GM19043 (cell line): ENCODE results near the gene ZNF626.
A peak's percentile ranks its signal among the peaks of the same experiment; 100 is the strongest.
"Not testable (repeated sequence)": the region's sequence is repeated elsewhere in the genome, so short reads cannot be mapped to it uniquely, and the experiment has no call there.

Experiments used
- ATAC-seq: cut with Tn5 transposase; IDR thresholded peaks from one replicate; pipeline ENCODE4 v1.9.1; 2021; ENCODE audit warnings: low read depth; ENCODE audit not compliant: unreplicated experiment

The ZNF626 gene

DNA sequence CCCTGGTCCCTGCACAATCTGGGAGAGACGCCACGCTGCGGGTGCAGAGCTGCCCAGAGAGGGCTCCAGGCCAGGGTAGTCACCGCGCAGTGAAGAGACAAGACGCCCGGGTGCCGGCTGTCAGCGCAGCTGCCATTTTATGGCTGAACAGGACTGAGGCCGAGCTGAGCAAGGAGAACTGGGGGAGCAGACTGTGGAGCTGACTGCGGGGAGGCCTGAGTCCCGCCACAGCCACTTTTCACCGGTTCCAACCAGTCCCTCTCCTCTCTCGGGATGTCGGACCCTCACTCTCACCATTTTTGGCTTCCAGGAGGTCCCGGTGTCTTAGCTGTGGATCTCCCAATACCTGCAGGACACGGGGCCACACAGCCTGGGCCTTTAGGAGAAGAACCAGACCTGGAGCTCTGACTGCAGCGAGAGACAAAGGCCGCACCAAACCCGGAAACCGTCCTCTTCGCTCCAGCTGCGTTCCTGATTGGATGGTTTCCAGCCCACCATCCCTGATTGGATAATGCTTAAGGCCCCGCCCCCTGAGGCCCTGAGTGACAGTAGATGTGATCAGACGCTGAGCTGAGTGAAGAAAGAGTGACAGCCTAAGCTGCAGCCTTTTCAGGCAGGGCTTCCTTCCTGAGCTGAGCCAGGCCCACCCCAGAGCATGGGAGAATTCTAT lies at the start of gene ZNF626:
Gene ZNF626 (minus strand): TSS at position 422 of the 670 bp plus-strand sequence. CDS start 125 bp downstream, at position 297.
- ATAC-seq, result peak; percentile 89

GRCh38 chr19:20669263-20669662 lies 7.9 kb upstream of the ZNF626 start:
- ATAC-seq, result no peak

GRCh38 chr19:20667281-20667680 lies 5.9 kb upstream of the ZNF626 start:
- no peak for ATAC-seq

GRCh38 chr19:20664901-20665781 lies 3.8 kb upstream of the ZNF626 start:
- no peak for ATAC-seq

DNA sequence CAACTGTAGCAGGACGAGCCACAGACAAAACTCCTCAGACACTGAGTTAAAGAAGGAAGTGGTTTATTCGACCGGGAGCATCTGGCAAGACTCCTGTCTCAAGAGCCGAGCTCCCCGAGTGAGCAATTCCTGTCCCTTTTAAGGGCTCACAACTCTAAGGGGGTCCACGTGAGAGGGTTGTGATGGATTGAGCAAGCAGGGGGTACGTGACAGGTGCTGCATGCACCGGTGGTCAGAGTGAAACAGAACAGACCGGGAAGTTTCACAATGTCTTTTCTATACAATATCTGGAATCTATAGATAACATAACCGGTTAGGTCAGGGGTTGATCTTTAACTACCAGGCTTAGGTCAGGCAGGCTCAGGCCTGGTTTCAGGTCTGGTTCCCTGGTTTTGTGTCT lies 3.1 kb upstream of the ZNF626 start:
- ATAC-seq, result not testable (repeated sequence)

- no peak for ATAC-seq
Observed at GRCh38 chr19:20662421-20663105, 1.2 kb upstream of the ZNF626 start.

DNA sequence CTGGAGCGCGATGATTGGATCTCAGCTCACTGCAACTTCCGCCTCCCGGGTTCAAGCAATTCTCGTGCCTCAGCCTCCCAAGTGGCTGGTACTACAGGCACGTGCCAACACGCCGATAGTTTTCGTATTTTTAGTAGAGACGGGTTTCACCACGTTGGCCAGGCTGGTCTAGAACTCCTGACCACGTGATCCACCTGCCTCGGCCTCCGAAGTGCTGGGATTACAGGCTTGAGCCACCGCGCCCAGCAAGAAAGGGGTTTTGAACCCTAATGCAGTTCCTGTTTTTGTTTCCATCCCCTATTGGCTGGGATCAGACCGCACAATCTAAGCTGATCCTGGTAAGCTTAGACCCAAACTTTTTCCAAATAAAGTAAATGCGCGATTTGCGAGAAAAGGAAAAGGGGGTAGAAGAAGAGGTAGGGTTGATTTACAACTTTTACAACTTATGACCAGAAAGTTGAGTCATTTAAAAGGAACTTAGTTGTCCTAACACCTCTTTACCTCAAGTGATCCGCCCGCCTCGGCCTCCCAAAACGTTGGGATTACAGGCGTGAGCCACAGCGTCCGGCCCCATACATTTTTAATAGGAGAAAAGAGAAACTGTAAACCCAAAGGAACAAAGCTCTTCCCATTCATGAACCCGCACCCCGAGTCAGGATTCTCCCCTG lies 764 bp downstream of the ZNF626 start:
- no peak for ATAC-seq

DNA sequence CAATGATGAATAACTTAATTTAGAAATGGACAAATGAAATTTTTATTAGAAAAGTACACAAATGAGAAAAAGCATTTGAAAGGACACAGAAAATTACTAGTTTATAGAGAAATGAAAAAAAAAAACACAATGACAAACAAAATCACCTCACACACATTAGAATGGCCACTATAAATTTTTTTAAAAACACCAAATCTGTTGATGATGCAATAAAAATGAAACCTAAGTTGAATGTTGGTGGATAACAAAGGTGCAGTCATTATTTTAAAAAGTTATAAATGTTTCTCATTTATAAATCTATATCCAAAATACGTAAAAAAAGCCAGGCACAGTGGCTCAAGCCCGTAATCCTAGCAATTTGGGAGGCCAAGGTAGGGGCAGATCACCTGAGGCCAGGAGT lies 20.8 kb downstream of the ZNF626 start:
- no peak for ATAC-seq

DNA sequence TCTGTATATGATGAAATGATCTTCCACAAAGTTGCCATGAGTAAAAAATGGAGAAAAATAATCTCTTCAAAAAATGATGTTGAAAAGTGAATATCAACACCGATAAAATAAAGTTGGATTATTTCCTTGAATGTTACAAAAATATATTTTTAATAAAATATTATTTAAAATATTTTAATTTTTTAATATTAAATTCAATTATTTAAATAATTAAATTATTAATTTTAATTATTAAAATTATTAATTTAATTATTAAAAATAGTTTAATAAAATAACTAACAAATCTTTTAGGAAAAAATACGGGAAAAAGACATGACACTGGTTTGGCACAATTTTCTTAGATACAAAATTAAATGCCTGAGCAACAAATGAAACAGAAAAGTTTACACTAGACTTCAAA lies 21.3 kb downstream of the ZNF626 start:
- ATAC-seq, result no peak

DNA sequence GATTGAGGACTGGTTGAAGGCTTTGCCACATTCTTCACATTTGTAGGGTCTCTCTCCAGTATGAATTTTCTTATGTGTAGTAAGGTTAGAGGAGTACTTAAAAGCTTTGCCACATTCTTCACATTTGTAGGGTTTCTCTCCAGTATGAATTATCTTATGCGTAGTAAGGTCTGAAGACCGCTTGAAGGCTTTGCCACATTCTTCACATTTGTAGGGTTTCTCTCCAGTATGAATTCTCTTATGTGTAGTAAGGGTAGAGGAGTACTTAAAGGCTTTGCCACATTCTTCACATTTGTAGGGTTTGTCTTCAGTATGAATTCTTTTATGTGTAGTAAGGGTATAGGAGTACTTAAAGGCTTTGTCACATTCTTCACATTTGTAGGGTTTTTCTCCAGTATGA lies 36.8 kb downstream of the ZNF626 start:
- ATAC-seq, result not testable (repeated sequence)

- no peak for ATAC-seq
Observed at GRCh38 chr19:20616071-20616470, 45.3 kb downstream of the ZNF626 start.

DNA sequence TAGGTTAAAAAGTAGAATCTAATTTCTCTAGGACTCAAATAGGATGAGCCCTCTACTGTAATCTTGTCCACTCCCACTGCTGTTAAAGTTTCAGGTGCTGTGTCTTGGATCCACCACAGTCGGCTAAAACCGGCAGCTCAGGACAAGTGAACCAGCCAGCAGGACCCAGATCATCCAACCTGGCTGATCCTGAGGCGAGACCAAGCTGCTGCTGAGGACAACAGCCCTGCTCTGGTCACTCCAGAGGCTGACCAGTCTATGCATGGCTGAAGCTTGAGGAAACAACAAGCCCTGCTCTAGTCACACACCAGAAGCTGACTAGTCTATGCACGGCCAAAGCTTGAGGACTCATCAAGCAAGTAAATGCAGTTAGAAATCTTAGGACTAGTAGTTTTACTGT lies 46.4 kb downstream of the ZNF626 start:
- ATAC-seq, result not testable (repeated sequence)

- ATAC-seq, result no peak
Observed at GRCh38 chr19:20612711-20613316, 48.6 kb downstream of the ZNF626 start.

DNA sequence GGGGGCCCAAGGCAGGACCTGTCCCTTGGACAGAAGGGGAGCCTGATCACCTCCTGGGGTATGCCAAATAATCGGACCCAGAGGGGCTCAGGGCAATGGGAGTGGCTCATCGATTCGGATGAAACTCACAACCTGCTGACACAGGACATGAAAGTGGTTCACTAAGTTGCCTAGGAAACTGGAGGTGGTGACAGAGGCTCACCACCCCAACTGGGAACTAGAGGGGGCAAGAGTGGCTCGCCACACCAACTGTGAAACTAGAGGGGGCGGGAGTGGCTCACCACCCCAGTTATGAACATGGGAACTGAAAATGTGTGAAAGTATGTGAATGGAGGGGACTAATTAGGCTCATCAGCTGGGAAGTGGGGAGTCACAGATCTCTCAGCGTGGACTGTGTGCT lies 49.5 kb downstream of the ZNF626 start:
- ATAC-seq, result no peak

DNA sequence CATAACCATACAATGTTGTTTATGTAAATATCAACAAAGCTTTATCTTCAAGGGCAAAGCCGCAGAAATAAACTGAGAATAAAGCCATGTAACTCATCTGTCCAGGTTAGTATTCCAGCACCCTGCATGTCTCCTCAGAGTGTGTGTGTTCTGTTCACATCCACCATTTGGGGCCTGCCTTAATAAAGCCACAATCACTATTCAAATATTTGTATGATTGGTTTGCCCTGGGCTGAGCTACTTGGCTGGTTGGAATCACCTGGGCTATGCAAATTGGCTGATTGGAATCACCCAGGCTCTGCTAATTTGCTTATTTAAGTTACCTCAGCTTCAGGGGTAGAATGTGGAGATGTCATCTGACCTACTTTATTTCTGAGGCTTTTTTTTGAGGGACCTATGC lies 53.4 kb downstream of the ZNF626 start:
- ATAC-seq, result no peak
